ENCODE measurements around the gene LMBR1L.
"Not testable (repeated sequence)": the region's sequence is repeated elsewhere in the genome, so short reads cannot be mapped to it uniquely, and the experiment has no call there.

Gene LMBR1L

DNA sequence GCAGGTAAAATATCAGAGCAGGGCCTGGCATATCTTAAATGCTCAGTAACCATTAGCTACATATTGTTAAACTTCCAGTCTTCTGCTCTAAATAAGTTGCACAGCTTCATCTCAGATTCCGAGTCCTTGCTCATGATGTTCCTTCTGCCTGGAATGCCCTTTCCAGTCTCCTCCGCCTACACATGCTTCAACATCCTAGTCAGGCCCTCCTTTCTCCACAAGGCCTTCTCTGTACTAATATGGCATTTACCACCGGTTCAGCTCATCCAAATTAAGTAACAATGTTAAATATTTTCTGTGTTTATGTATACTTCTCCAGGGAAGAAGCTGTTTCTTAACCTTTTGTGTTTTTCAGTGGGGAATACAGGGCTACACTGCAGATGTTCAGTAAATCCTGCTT, 24.5 kb downstream of the LMBR1L start:
- no peak for DNase-seq (ENCODE audit: low spot score)

DNA sequence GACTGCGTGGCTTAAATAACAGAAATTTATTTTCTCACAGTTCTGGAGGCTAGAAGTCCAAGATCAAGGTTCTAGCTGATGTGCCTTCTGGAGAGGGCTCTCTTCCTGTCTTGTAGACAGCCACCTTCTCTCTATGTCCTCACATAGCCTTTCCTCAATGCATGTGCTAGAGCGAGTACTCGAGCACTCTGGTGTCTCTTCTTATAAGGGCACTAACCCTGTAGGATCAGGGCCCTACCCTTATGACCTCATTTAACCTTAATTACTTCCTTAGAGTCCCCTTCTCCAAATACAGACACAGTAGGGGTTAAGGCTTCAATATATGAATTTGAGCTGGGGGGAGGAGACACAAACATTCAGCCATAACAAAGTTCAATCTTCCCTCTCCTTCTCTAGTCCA, 26.2 kb downstream of the LMBR1L start:
- DNase-seq (ENCODE audit: low spot score) = no peak

GRCh38 chr12:49079793-49080192, 30.9 kb downstream of the LMBR1L start:
- DNase-seq (ENCODE audit: low spot score) = no peak

DNA sequence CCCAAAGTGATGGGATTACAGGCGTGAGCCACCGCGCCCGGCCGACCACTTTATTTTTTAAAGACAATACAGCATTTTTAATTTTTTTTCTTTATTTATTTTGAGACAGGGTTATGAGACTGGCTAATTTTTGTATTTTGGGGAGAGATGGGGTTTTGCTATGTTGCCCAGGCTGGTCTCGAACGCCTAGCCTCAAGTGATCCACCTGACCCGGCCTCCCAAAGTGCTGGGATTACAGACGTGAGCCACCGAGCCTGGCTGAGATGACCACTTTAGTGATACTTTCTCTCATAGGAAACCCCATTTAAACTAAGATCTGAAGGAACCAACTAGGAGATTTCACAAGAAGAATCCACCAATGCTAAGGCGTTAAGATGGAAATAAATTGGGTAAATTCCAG, 39.7 kb downstream of the LMBR1L start:
- no peak for DNase-seq (ENCODE audit: low spot score)

DNA sequence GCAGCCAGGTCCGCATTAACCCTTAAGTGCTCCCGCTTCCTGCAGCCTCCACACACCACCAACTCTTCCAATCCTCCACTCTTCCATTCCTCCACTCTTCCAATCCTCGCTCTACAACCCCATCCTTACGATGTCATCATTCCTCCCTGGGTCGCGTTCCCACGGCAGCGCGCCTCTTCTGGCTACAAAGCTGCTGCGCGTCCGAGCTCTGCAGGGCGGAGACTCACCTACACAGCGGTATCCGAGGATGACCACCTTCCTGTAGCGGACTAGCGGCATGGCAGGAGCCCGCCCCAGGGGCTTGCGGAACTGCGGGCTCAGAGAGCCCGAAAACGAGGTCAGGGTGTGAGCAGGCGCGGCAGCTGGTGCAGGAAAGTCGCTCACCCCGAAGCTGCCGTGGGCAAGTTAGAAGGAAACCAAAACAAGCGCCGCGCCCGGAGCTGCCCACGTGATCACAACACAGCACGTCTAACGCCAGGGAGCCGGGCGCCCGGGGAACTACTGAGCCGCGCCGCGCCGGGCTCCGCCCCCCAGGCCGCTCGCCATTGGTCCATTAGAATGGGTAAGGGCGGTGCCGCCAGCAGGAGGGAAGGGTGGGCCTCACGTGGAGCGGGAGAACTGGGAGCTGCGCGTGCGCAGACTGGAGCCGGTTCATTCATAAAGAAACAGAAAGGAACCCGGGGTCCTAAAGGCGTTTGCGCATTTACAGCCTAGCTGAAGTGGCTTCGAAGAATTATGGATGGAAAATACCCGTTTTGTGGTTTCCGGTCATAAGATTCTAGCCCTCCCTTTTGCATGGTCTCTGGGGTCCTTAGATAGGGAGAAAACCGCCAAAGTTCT, 40.9 kb downstream of the LMBR1L start, which contains the start of gene RHEBL1:
RHEBL1 (minus strand) TSS at position 473 of the 840 bp plus-strand sequence; CDS start at position 279, 194 bp downstream.
- DNase-seq (ENCODE audit: low spot score) = peak; percentile 98

GRCh38 chr12:49068879-49069506, 41.7 kb downstream of the LMBR1L start:
- no peak for DNase-seq (ENCODE audit: low spot score)

- DNase-seq (ENCODE audit: low spot score) = no peak
Measured at GRCh38 chr12:49066120-49066519, 44.5 kb downstream of the LMBR1L start.

GRCh38 chr12:49064767-49065152, 45.9 kb downstream of the LMBR1L start:
- no peak for DNase-seq (ENCODE audit: low spot score)

DNA sequence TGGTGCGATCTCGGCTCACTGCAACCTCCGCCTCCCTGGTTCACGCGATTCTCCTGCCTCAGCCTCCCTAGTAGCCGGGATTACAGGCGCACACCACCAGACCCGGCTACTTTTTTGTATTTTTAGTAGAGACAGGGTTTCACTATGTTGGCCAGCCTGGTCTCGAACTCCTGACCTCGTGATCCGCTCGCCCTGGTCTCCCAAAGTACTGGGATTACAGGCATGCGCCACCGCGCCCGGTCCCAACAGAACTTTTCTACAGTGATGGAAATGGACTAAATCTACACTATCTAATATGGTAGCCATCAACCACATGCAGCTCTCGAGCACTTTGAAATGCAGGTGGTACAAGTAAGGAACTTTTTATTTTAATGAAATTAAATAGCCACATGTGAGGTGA, 48.7 kb downstream of the LMBR1L start:
- DNase-seq (ENCODE audit: low spot score) = not testable (repeated sequence)

DNA sequence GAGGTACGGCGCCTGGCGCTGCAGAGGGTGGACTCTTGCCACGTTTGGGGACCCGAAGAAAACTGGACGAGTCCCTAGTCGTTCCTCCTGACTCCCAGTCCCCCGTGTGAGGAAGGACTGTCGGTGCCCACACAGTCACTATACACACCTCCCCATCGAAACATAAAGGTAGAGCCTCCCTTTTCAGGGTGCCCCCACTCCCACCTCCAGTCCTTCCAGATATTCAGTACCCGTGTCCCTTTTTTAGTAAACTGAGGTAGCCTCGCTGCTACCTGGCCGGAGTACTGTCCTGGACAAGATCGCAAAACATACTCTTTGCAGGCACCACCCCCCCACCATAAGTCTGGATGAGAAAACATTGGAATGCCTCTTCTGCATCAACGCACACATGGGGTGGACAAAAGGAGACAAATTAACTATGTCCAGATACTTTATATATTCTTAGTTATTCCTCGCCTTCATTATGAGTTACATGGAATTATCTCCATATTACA, 49.4 kb downstream of the LMBR1L start:
- DNase-seq (ENCODE audit: low spot score) = no peak

GRCh38 chr12:49060237-49061156, 50.1 kb downstream of the LMBR1L start, which contains the start of gene KMT2D:
TSS of gene KMT2D (minus strand) at chr12:49060794. CDS start at chr12:49055324, 5,470 bp downstream.
- peak; percentile 96 for DNase-seq (ENCODE audit: low spot score)

GRCh38 chr12:49059299-49060171, 51.1 kb downstream of the LMBR1L start:
- DNase-seq (ENCODE audit: low spot score) = no peak

DNA sequence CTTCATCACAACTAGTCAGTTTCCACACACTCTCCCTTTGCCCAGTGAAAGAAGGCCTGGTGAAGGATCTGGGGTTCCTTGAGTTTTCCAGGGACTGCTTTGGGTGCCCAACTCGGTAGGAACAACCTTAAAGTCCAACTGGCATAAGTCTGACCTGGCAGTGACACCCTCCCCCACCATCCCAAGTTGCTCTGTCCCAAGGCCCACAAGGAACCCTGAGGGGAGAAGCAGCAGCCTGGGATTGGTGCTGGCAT, 51.7 kb downstream of the LMBR1L start:
- DNase-seq (ENCODE audit: low spot score) = no peak

DNA sequence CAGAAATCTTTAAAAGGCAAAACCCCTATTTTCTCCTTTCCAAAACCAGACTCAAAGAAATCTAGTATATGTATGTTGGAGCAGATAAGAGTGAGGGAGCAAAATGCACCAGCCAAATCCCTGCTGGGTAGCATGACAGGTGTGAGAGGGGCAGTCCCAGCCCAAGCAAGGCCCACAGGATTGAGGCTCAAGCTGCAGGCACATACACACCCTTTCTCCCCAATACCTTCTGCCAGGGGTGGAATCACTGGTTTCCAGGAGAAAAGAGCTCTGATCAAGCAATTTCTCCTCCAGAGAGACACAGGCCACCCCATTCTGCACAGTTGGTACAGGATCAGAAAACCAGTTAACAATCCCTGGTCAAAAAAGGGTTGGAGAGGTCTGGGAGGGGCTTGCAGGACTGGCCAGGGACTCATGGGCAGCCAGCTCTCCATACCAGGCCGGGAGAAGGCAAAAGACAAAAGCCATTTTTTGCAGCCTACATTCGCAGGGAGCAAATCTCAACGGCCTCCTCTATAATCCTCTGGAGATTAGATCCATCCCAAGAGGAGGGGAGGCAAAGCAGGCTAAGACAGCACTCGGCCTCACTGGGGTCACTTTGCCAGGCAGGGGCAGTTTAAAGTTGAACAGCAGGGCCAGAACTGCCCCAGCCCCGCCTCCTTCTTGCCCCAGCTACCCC, 52.1 kb downstream of the LMBR1L start:
- DNase-seq (ENCODE audit: low spot score) = no peak

GRCh38 chr12:49057888-49058287, 52.8 kb downstream of the LMBR1L start:
- no peak for DNase-seq (ENCODE audit: low spot score)

- peak; percentile 51 for DNase-seq (ENCODE audit: low spot score)
Measured at GRCh38 chr12:49055978-49056754, 54.5 kb downstream of the LMBR1L start.

GRCh38 chr12:49055092-49055491, 55.6 kb downstream of the LMBR1L start:
- DNase-seq (ENCODE audit: low spot score) = no peak

DNA sequence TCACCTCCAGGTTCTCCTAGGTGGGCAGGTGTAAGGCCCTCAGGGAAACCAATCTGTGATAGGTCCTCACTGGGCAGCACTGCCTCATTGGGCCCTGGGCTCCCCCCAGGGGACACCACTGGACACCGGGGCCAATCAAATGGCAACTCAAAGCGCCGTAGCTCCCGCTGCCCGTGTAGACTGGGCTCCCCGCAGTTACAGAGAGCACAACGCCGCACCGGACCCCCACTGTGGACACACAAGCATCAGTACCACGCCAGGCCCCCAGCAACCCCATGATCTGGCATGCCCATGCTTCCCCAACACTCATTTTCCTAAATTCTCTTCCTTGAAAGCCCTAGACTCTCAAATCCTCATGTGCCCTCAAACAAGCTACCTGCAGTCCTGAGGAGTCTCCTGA, 56.1 kb downstream of the LMBR1L start:
- no peak for DNase-seq (ENCODE audit: low spot score)

DNA sequence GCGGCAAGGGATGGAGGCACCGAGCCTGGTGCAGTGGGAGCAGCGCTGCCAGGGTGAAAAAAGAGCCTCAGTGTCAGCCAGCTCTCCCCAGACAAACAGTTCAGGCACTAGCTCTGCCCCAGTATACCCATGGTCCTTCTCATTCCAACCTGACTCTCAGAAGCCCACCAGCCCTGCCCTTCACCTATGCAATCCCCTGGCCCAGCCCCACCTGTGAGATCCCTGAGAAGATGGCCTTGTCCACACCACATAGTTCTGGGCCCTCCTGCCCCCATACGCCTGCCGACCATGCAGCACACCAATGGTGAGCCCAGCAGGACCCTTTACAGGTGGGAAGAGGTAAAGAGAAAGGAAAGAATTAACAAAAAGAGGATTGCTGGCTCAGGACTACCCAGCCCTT, 56.6 kb downstream of the LMBR1L start:
- no peak for DNase-seq (ENCODE audit: low spot score)

Measured in SK-N-DZ (cell line).